CD4-positive, alpha-beta T cell treated with Interleukin-4 for 4 hours (primary cell): ENCODE data around the gene PHF14.
"Not testable (repeated sequence)": the region's sequence is repeated elsewhere in the genome, so short reads cannot be mapped to it uniquely, and the experiment has no call there.

Experiments
- DNase-seq: peaks from one replicate; pipeline ENCODE4 v3.0.0-alpha.2; 2020

The PHF14 gene, protein sequence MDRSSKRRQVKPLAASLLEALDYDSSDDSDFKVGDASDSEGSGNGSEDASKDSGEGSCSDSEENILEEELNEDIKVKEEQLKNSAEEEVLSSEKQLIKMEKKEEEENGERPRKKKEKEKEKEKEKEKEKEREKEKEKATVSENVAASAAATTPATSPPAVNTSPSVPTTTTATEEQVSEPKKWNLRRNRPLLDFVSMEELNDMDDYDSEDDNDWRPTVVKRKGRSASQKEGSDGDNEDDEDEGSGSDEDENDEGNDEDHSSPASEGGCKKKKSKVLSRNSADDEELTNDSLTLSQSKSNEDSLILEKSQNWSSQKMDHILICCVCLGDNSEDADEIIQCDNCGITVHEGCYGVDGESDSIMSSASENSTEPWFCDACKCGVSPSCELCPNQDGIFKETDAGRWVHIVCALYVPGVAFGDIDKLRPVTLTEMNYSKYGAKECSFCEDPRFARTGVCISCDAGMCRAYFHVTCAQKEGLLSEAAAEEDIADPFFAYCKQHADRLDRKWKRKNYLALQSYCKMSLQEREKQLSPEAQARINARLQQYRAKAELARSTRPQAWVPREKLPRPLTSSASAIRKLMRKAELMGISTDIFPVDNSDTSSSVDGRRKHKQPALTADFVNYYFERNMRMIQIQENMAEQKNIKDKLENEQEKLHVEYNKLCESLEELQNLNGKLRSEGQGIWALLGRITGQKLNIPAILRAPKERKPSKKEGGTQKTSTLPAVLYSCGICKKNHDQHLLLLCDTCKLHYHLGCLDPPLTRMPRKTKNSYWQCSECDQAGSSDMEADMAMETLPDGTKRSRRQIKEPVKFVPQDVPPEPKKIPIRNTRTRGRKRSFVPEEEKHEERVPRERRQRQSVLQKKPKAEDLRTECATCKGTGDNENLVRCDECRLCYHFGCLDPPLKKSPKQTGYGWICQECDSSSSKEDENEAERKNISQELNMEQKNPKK

DNA sequence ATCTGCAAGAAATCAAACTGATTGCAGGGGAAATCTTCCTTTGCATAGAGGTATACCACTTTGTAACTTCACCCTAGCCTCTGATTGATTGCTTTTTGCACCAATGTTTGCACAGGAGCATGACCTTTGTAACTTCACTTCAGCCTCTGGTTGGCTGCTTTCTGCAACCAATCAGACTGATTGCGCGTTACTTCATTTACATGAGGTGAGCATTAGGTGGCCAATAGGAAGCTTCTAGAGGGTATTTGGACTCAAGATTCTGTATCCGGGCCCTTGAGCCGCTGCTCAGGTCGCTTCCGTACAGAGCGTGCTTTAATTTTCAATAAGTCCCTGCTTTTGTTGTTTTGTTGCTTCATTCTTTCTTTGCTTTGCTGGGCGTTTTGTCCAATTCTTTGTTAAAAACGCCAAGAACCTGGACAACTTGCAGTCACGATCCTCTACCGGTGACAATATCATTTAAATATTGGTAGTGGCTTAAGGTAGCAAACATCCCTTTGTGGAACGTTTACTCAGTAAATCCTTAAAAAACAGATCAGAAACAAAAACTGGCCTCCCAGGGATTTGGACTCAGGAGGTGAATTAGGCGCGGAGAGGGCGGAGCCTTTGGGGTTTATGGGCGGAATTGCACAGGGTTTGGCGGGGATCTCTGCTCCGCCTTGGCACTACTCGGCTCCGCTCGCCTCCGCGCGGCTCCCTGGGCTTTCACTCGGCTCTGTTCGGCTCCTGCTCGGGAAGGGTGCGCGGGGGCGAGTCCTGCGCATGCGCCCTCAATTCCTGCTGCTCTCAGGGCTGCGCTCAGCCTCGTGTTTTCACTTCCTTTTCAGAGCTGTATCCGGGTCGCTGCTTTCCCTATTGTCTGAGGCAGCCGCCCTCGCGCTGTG is at the start of gene PHF14:
Gene PHF14 (plus strand): TSS at position 812 of the 881 bp plus-strand sequence. CDS start 452 bp downstream, outside the sequence.
- DNase-seq = peak; percentile 96

DNA sequence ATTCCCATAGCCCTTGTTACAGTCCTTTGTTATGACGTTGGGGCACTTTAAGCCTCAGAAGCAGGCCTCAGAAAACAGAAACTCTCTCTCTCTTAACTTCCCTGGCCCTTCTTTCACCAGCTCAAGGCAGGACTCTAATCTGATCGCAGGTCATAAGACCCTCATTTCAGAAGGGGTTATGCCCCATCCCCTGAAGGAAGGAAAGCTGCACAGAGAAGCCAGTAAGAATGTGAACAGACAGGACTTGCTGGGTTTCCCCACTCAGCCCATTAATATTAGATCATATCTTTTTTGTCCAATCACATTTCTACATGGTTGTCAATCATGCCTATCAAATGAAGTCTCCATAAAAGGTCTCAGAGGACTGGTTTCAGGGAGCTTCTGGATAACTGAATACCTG is 49.3 kb upstream of the PHF14 start:
- no peak for DNase-seq

DNA sequence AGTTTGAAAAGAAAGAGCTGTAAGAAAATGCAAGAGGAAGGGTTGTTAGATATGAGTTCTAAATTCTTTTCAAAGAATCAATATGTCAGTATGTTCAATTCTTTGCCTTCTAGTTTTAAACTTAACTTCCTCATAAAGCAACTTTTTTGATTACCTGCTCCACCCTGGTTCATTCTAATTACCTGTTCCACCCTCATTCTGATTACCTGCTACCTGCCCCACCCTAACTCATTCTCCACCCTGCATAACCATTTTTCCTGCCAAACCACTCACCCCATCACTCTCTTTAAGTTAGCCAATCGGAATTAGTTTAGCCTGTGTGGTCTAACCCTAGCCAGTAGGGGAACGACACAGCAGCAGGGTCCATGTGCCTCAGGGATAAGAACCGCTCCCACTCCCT is 45.5 kb upstream of the PHF14 start:
- DNase-seq = not testable (repeated sequence)

DNA sequence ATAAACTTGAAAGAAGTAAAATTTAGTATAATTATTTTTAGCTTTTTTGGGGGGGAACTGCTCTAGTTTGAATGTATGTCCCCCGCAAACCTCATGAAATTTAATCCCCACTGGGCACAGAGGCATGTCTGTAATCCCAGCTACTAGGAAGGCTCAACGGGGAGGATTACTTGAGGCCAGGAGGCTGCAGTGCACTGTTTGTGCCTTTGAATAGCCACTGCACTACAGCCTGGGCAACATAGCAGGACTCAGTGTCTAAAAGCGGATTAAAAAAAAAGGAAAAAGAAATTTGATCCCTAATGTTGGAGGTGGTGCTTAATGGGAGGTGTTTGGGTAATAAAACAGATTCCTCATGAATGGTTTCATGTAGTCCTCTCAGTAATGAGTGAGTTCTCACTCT is 43.1 kb upstream of the PHF14 start:
- no peak for DNase-seq

DNA sequence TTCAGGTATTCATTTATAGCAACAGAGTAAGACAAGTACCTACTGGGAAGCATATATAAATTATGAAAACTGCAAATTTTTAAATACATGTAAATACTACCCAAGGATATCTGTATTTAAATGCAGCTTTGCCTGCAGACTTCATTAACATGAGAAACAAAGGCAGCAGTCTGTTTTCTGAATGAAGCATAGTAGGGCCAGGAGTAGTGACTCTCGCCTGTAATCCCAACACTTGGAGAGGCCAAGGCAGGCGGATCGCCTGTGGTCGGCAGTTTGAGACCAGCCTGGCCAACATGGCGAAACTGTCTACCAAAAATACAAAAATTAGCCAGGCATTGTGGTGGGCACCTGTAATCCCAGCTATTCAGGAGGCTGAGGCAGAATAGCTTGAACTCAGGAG is 42.5 kb upstream of the PHF14 start:
- DNase-seq = no peak

DNA sequence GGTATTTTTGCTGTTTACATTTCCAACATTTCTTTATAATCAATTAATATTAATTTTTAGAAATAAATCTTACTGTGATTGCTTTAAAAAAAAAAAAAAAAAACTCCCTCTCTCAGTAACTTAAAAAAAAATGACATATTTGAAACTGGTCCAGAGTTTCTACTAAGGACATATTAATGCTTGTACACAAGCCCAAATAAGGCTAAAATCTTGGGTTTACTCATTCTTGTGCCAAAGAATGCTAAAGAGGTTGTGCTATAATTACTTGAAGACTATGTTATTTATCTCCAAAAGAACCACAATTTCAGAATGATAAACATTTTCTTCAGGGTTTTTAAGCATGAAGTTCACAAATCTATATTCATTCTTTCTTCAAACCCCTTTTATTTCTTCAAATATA is 39.4 kb upstream of the PHF14 start:
- DNase-seq = no peak

DNA sequence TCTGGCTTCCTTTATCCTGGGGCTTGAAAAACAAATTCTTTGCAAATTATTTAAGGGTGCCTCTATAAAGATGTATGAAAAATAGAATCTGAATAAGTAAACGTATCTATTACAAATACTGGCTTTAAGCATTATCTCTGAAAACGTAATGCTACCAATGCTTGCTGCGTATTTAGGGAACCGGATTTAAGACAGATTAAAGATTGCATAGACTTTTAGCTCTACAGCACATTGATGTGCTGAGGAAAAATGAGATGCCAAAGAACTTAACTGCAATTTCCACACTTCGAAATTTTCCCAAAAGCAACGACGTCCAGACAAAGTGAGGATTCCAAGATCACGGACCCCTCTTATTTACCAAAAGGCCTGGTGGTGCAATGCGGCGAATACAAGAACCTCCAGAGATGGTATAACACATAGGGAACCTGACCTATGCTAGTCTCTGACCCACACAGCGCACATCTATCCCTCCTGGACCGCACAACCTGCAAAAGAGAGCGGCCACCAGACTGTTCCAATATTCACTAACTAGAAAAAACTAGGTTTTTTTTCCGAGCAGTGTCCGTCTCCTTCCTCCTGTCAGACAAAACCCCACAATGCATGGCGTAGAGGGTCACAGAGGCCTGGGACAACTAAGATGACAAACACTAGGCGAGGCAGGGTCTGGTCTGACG is 34.3 kb upstream of the PHF14 start:
- no peak for DNase-seq

DNA sequence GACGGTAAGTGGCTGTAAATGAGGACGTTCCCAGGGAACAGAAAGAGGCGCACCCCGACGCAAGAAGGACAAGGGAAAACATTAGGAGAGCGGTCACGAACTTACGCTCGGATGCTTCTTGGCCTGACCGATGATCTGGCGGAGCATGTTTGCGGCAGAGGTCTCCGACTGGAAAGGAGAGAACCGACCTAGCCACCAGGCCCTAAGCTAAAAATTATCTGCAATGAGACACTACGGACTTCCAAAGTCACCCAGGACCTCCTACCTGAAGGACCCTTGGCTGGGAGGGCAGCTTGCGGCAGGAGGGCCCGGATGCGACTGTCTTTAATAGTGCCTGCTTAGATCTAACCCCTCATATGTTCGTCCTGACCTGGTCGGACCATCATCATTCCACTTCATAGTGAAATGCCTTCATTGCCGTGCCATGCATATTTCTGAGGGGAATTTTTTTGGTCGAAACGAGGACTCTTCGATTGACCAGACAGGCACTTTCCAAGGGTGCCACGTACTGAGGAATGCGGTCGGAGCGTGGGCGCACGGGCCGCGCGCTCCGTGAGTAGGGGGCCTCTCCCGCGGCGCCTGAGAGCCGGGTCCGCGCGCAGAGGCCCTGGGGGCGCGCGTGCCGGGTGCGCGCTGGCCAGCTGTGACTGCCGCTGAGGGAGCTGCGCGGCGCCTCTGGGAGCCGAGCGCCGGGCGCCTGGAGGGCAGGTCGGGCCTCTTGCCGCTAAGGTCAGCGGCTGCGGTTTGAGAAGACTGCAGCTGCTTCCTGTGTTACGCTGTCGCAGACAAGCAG is 33.6 kb upstream of the PHF14 start:
- DNase-seq = peak; percentile 91

DNA sequence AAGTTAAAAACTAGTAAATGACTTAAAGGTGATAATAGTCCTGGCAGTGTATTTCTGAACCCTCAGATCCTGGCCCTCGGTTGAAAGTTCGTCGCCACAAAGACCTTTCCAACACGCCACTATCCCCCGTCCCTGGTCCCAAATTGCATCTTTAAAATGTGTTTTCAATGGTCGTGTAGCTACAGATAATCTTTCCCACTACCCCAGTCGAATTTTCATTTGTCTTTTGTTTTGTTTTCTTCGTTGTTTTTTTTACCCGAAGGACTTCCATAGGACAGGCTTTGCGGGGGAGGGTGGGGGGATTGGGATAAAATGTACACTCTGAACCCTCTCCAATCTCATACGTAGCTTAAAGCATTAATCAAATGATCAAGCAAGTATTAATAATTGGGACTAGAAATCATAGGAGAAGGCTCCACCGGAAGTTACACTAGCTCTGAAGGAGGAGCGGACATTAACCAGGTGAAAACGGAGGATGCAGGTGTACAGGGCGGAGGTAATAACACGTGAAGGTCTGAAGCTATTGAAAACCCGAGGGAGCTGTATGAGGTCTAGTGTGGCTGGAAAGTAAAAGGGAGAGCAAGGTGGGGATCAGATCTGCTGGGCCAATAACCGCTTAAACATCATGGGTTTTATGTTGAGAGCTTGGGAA is 32.8 kb upstream of the PHF14 start:
- DNase-seq = peak; percentile 24

DNA sequence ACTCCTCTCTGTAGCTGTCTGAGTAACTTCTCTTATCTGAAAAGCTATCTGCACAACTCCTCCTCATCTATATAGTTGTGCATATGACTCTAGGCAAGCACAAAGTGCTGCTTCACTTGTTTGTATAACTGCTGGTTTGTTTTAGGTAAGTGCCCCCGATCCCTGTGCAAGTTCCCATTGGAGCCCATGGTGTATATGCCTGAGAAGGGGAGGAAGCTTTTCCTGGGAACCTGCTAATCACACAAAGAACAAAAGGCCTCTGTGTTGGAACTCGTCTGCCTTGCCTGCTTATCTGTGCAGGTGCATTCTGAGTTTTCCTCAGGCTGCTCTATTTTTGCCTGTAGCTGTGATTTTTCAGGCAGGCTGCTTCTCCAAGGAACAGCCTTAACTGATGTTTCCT is 23.2 kb upstream of the PHF14 start:
- DNase-seq = no peak

DNA sequence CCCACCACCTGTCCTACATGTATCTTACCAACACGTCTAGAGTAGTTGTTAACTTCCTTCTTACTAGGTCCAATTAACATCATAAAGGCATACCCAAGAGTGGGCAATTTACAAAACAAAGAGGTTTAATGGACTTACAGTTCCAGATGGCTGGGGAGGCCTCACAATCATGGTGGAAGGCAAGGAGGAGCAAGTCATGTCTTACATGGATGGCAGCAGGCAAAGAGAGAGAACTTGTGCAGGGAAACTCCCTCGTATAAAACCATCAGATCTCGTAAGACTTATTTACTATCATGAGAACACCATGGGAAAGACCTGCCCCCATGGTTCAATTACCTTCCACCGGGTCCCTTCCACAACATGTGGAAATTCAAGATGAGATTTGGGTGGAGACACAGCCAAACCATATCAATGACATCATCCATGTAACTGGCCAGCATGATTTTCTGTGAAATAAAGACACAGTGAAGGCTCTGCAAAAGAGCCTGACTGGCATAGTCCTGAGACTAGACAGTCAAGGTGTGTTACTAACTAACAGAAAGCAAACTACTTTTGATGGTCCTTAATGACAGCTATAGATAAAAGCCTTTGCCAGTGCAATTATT is 22.6 kb upstream of the PHF14 start:
- DNase-seq = not testable (repeated sequence)

DNA sequence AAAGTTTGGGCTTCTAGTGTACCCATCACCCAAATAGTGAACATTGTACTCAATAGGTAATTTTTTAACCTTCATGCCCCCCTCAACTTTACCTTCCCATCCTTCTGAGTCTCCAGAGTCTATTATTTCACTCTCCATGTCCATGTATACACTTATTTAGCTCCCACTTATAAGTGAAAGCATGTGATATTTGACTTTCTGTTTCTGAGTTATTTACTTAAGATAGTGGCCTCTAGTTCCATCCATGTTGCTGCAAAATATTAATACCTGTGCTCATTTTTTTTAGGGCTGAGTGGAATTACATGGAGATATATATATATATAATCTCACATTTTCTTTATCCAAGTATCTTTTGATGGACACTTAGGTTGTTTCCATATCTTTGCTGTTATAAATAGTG is 21.1 kb upstream of the PHF14 start:
- DNase-seq = no peak

DNA sequence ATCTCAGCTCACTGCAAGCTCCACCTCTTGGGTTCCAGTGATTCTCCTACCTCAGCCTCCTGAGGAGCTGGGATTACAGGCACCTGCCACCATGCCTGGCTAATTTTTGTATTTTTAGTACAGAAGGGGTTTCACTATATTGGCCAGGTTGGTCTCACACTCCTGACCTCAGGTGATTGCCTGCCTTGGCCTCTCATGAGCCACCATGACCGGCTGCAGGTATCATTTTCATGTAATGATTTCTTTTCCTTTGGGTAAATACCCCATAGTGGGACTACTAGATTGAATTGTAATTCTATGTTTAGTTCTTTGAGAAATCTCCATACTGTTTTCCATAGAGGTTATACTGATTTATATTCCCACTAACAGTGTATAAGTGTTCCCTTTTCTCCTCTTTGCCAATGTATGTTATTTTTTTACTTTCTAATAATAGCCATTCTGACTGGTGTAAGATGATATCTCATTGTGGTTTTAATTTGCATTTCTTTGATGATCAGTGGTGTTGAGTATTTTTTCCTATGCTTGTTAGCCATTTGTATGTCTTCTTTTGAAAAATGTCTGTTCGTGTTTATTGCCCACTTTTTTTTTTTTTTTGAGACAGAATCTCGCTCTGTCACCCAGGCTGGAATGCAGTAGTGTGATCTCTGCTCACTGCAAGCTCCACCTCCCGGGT is 20.5 kb upstream of the PHF14 start:
- DNase-seq = not testable (repeated sequence)

DNA sequence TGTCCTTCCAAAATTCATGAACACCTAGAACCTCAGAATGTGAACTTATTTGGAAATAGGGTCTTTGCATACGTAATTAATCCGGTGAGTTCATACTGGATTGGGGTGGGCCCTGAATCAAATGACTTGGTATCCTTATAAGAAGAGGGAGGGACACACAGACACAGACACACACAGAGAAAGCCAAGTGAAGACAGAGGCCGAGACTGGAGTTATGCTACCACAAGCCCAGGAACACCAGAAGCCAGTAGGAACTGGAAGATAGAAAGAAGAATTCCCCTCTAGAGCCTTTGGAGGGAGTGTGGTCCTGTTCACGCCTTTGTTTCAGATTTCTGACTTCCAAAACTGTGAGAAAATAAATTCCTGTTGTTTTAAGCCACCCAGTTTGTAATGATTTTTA is 17.1 kb upstream of the PHF14 start:
- no peak for DNase-seq

DNA sequence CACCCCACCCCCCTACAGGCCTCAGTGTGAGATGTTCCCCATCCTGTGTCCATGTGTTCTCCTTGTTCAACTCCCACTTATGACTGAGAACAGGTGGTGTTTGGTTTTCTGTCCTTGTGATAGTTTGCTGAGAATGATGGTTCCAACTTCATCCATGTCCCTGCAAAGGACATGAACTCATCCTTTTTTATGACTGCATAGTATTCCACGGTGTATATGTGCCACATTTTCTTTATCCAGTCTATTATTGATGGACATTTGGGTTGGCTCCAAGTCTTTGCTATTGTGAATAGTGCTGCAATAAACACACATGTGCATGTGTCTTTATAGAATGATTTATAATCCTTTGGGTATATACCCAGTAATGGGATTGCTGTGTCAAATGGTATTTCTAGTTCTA is 13.4 kb upstream of the PHF14 start:
- not testable (repeated sequence) for DNase-seq

DNA sequence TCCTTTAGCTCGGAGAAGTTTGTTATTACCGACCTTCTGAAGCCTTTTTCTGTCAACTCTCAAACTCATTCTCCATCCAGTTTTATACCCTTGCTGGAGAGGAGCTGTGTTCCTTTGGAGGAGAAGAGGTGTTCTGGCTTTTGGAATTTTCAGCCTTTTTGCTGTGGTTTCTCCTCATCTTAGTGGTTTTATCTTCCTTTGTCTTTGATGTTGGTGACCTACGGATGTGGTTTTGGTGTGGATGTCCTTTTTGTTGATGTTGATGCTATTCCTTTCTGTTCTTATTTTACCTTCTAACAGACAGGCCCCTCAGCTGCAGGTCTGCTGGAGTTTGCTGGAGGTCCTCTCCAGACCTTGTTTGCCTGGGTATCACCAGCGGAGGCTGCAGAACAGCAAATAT is 8.7 kb upstream of the PHF14 start:
- not testable (repeated sequence) for DNase-seq

DNA sequence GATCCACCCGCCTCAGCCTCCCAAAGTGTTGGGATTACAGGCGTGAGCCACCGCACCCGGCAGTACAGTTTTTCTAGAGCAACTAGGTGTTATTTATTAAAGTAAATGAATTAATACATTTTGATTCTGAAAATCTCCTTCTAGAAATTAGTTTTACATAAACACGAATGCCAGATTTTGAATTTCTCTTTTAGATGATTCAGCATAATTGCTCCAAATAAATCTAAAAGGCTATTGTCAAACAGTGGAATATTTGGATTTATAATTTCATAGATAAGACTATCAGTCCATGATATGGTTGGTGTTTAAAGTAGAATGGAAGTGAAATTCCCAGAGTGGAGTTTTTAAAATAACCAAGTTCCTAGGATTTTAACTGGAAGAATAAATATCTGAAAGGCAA is 1.5 kb upstream of the PHF14 start:
- no peak for DNase-seq

DNA sequence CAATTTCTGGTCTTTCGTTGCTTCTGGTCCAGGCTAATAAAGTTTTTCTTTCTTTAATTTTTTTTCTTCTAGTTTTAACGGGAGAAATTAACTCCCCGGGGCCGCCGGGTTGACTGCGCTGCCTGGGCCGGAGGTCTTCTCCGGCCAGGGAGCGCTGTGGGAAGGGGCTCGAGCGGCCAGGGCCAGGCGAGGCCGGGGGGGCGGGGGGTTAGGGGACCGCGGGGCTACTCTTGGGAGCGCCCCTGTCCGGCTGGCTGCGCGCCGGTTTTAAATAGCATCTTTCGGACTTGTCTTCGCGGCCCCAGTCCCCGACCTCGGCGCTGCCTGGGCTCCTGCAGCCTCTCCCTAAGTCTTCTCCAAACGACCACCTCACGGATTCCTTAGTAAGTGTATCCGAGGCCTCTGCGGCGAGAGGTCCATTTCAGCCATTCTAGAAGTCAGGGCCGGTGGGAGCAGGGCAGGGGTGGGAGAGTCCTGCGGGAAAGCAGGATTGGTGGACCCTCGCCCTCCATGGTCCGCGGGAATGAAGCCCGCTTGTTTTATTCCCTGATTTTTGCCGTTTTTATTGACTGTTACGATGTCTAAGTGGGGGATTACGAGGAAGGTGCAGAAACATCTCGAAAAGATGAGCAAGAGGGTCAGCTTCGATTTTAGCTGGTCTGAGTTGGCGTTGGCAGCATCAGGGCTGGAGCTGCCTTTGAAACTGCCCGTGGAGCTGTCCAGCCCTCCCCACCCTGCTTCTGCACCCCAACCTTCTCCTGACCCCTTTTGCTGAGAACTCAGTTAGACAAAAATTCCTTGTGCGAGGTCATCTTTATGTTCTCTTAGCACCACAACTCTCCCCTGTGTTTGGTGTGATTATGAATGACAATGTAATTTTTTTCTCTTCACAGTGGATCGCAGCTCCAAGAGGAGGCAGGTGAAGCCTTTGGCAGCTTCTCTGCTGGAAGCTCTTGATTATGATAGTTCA is 555 bp downstream of the PHF14 start:
- DNase-seq = no peak

DNA sequence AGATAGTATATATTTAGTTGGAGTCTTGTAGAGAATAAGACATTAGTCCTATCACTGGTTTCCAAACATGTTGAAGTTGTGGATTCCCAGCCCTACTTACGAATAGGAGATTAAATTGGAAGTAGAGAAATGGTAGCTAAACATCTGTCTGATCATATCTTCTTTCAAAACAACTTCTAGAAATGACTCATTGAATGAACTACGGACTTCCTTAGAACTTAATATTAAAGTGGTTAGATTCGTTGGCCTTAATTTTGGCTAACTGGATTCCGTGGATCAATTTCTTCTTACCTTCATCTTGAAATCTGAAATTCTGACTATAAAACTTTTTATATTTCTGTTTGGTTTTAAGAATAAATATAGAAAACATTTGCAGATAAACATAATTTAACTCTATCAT is 3.4 kb downstream of the PHF14 start:
- no peak for DNase-seq
